AG04450 (cell line): Measurements from ENCODE around the gene MINK1. TPM values are rescaled to one million over a fixed set of nuclear protein-coding genes. Genes with fewer than 3 reads are reported as not detected.

Experiments
- CTCF ChIA-PET: fragments of 300-600, 350-600 bp; formaldehyde crosslinking; extraction: SDS; loops from one replicate; lab custom pipeline; 2022; ENCODE audit warnings: antibody characterized with exemption, inconsistent platforms; lab: Charles Lee
- POLR2A ChIA-PET: fragments of 350-600 bp; formaldehyde crosslinking; extraction: SDS; loops from one replicate; lab custom pipeline; 2021; ENCODE audit warnings: antibody characterized with exemption, inconsistent platforms; lab: Yijun Ruan, JAX
- DNase-seq: peaks from one replicate; pipeline ENCODE4 v3.0.0-alpha.2; 2011; ENCODE audit warnings: low read depth, low spot score
- H3K27ac ChIP-seq: one replicate; pipeline ENCODE4 v1.5.1; 2012; ENCODE audit warnings: low read depth, low read length, control low read depth
- H3K27me3 ChIP-seq: one replicate; pipeline ENCODE4 v1.6.0; 2012; ENCODE audit warnings: low read length; ENCODE audit not compliant: control insufficient read depth, insufficient read depth
- H3K4me3 ChIP-seq: 2 replicates; pipeline ENCODE4 v1.5.1; 2011; ENCODE audit warnings: mild to moderate bottlenecking, low read depth, low read length, control low read depth
- H3K9me3 ChIP-seq: 2 replicates; pipeline ENCODE4 v1.5.1; 2012; ENCODE audit warnings: low read length; ENCODE audit not compliant: control insufficient read depth, insufficient read depth
- CTCF ChIP-seq: IDR thresholded peaks from 2 replicates; pipeline ENCODE4 v1.5.1; 2011; ENCODE audit warnings: low read depth, low read length, control low read depth, inconsistent platforms
- polyA plus RNA-seq: library from polyadenylated mRNA; depleted of rRNA; stranded (reverse); fragments of >200 nt; gene quantifications from 2 replicates; pipeline ENCODE4 v1.2.3, GENCODE V29; 2011

The MINK1 gene
- polyA plus RNA-seq, 1 experiment, result 29.4 TPM

DNA sequence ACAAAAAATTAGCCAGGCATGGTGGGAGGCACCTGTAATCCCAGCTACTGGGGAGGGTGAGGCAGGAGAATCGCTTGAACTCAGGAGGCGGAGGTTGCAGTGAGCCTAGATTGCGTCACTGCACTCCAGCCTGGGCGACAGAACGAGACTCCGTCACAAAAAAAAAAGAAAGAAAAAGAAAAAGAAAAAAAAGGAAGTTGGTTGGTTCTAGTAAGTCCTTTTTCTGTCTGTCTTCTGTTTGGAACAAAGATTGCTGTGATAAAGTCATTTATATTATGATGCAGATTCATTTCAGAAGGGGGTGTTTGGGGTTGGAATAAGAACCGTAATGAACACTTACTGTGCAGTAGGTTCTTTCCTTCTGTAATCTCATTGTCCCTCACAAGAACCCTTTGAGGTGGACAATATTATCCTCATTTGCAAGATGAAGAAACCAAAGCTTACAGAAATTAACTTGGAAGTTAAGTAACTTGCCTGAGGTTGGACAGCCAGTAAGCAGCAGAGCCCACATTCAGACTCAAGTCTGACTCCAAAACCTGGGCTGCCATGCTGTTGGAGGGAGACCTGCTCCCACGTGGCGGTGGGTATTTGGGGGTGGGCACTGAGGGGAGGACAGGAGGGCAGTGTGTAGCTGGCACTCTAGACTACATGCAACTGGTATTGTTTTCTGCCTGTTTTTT is 10.3 kb downstream of the MINK1 start:
- no peak for TF ChIP-seq CTCF
- DNase-seq, result no peak
- ChIA-PET CTCF (no interaction called here), POLR2A (no interaction called here)
- no peak overlapping the region for H3K27ac ChIP-seq
- no peaks in the 10 kb centered on the region for H3K9me3 ChIP-seq
- H3K27me3 ChIP-seq, result no peaks in the 10 kb centered on the region
- H3K4me3 ChIP-seq, result no peak overlapping the region

DNA sequence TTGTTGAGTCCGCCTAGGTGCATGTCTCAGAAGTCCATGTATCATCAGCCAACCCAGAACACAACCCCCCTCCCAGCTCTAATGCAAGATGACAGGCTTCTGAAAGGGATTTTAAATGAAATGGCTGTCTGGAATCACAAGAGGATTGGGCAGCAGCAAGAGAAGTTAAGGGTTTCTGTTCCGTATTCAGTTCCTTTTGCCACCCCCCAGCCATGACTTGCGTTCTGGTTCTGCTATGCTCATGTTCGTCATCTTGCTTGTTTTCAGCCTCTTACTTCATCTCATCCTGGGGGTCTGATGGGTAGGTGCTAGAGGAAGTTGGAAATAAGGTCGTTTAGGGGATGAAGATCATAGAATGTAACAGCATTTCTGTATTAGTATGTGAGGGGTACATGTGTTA is 12.0 kb downstream of the MINK1 start:
- DNase-seq, result no peak
- Histone ChIP-seq H3K4me3 (no peak overlapping the region), H3K27ac (no peak overlapping the region), H3K9me3 (no peaks in the 10 kb centered on the region), H3K27me3 (no peaks in the 10 kb centered on the region)
- ChIA-PET CTCF (no interaction called here), POLR2A (no interaction called here)
- no peak for TF ChIP-seq CTCF

GRCh38 chr17:4846635-4847390 is 13.7 kb downstream of the MINK1 start:
- ChIA-PET POLR2A (no interaction called here), CTCF (interaction anchor here (1.5 kb wide), 1 partner anchor 57 kb away, joined by 4 read pairs; no protein-coding TSS in a partner anchor)
- Histone ChIP-seq H3K4me3 (no peak overlapping the region), H3K9me3 (no peaks in the 10 kb centered on the region), H3K27ac (no peak overlapping the region), H3K27me3 (no peaks in the 10 kb centered on the region)
- no peak for TF ChIP-seq CTCF
- no peak for DNase-seq

- ChIA-PET POLR2A (no interaction called here), CTCF (no interaction called here)
- H3K4me3 ChIP-seq, result no peak overlapping the region
- TF ChIP-seq CTCF, result no peak
- H3K27ac ChIP-seq, result no peak overlapping the region
- H3K27me3 ChIP-seq, result no peaks in the 10 kb centered on the region
- H3K9me3 ChIP-seq, result no peaks in the 10 kb centered on the region
- no peak for DNase-seq
Measured at GRCh38 chr17:4849011-4849536, 15.9 kb downstream of the MINK1 start.

GRCh38 chr17:4850246-4850645 is 17.1 kb downstream of the MINK1 start:
- CTCF ChIA-PET, result interaction anchor here (0.5 kb wide), 1 partner anchor 293 kb away, joined by 3 read pairs; no protein-coding TSS in a partner anchor
- POLR2A ChIA-PET, result interaction anchor here (0.7 kb wide), 1 partner anchor 31 kb away, joined by 3 read pairs; no protein-coding TSS in a partner anchor
- no peak overlapping the region for H3K27ac ChIP-seq
- H3K4me3 ChIP-seq, result no peak overlapping the region
- TF ChIP-seq CTCF, result no peak
- no peaks in the 10 kb centered on the region for H3K9me3 ChIP-seq
- H3K27me3 ChIP-seq, result no peaks in the 10 kb centered on the region
- no peak for DNase-seq
